GM12892 (cell line): ENCODE data around the gene APOD.

Source experiments
- POLR2A ChIP-seq: IDR thresholded peaks from 2 replicates; pipeline ENCODE4 v1.6.1; 2011; ENCODE audit warnings: low read depth, low read length, control low read depth
- POLR2AphosphoS5 ChIP-seq: IDR thresholded peaks from 2 replicates; pipeline ENCODE4 v1.6.1; 2011; ENCODE audit warnings: low read depth, low read length, control low read depth
- TAF1 ChIP-seq: IDR thresholded peaks from 2 replicates; pipeline ENCODE4 v1.6.1; 2011; ENCODE audit warnings: low read depth, mild to moderate bottlenecking, control low read depth, low read length, borderline replicate concordance

GRCh38 chr3:195548987-195549386 lies 34.8 kb downstream of the APOD start:
- TF ChIP-seq POLR2A (no peak), TAF1 (no peak), POLR2AphosphoS5 (no peak)
